ENCODE results near the gene MRTFB. TPM values are rescaled to one million over a fixed set of nuclear protein-coding genes. Genes with fewer than 3 reads are reported as not detected.

MRTFB gene
- total RNA-seq, 4 donors from 2014 or later, result 43.6 to 197 (median 65.5) TPM

- WGBS, result 60% methylated on average over 2 of the region's 2 CpGs
These were observed 6.8 kb downstream of the MRTFB start for GRCh38 chr16:14077918-14078317.

GRCh38 chr16:14086477-14086876 lies 15.4 kb downstream of the MRTFB start:
- no peak overlapping the region for H3K27ac ChIP-seq
- H3K4me3 ChIP-seq, result no peak overlapping the region
- H3K4me1 ChIP-seq, result peaks cover 43% of the 10 kb centered on the region
- no peaks in the 10 kb centered on the region for H3K27me3 ChIP-seq
- 35% methylated on average over 1 of the region's 1 CpG for WGBS
- DNase-seq (ENCODE audit: low spot score in 2 of 2), result no peak
- peaks cover 3% of the 10 kb centered on the region for H3K36me3 ChIP-seq
- TF ChIP-seq EP300 (IDR thresholded peaks at IDR 0.05), result no peak
- TF ChIP-seq POLR2A (IDR thresholded peaks at IDR 0.05), result no peak
- TF ChIP-seq POLR2AphosphoS5 (IDR thresholded peaks at IDR 0.05), result no peak
- TF ChIP-seq, protein P1, sequence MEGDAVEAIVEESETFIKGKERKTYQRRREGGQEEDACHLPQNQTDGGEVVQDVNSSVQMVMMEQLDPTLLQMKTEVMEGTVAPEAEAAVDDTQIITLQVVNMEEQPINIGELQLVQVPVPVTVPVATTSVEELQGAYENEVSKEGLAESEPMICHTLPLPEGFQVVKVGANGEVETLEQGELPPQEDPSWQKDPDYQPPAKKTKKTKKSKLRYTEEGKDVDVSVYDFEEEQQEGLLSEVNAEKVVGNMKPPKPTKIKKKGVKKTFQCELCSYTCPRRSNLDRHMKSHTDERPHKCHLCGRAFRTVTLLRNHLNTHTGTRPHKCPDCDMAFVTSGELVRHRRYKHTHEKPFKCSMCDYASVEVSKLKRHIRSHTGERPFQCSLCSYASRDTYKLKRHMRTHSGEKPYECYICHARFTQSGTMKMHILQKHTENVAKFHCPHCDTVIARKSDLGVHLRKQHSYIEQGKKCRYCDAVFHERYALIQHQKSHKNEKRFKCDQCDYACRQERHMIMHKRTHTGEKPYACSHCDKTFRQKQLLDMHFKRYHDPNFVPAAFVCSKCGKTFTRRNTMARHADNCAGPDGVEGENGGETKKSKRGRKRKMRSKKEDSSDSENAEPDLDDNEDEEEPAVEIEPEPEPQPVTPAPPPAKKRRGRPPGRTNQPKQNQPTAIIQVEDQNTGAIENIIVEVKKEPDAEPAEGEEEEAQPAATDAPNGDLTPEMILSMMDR (IDR thresholded peaks at IDR 0.05), result no peak
- H3K9me3 ChIP-seq, result no peaks in the 10 kb centered on the region

More at GRCh38 chr16:14077918-14078317, 6.8 kb downstream of the MRTFB start:
- H3K9me3 ChIP-seq, result no peaks in the 10 kb centered on the region
- H3K4me3 ChIP-seq, result no peak overlapping the region
- no peaks in the 10 kb centered on the region for H3K27me3 ChIP-seq
- peaks cover 22% of the 10 kb centered on the region for H3K4me1 ChIP-seq
- peaks cover 18% of the 10 kb centered on the region for H3K36me3 ChIP-seq
- H3K27ac ChIP-seq, result no peak overlapping the region
- no peak for DNase-seq (ENCODE audit: low spot score in 2 of 2)
- TF ChIP-seq POLR2A (IDR thresholded peaks at IDR 0.05) (no peak), POLR2AphosphoS5 (IDR thresholded peaks at IDR 0.05) (no peak), EP300 (IDR thresholded peaks at IDR 0.05) (no peak)
- TF ChIP-seq, protein P1 (IDR thresholded peaks at IDR 0.05), result no peak

GRCh38 chr16:14087181-14087580 lies 16.1 kb downstream of the MRTFB start:
- TF ChIP-seq EP300 (IDR thresholded peaks at IDR 0.05) (no peak), POLR2AphosphoS5 (IDR thresholded peaks at IDR 0.05) (no peak), POLR2A (IDR thresholded peaks at IDR 0.05) (no peak)
- TF ChIP-seq, protein P1 (IDR thresholded peaks at IDR 0.05), result no peak
- H3K9me3 ChIP-seq, result no peaks in the 10 kb centered on the region
- no peak overlapping the region for H3K4me3 ChIP-seq
- peaks cover 44% of the 10 kb centered on the region for H3K4me1 ChIP-seq
- no peak overlapping the region for H3K27ac ChIP-seq
- WGBS, result 100% methylated on average over 1 of the region's 1 CpG
- no peaks in the 10 kb centered on the region for H3K27me3 ChIP-seq
- DNase-seq (ENCODE audit: low spot score in 2 of 2), result no peak
- H3K36me3 ChIP-seq, result no peaks in the 10 kb centered on the region

GRCh38 chr16:14087590-14088154 lies 16.6 kb downstream of the MRTFB start:
- WGBS, result 74% methylated on average over 3 of the region's 3 CpGs
- H3K4me3 ChIP-seq, result no peak overlapping the region

GRCh38 chr16:14088155-14088753 lies 17.1 kb downstream of the MRTFB start:
- H3K27me3 ChIP-seq, result no peaks in the 10 kb centered on the region
- WGBS, result 31% methylated on average over 6 of the region's 6 CpGs
- no peak for DNase-seq (ENCODE audit: low spot score in 2 of 2)
- TF ChIP-seq POLR2AphosphoS5 (IDR thresholded peaks at IDR 0.05) (no peak), EP300 (IDR thresholded peaks at IDR 0.05) (no peak), POLR2A (IDR thresholded peaks at IDR 0.05) (no peak)
- TF ChIP-seq, protein P1 (IDR thresholded peaks at IDR 0.05), result no peak
- no peaks in the 10 kb centered on the region for H3K36me3 ChIP-seq
- peak overlapping the region; percentile 12 for H3K4me3 ChIP-seq
- H3K27ac ChIP-seq, result peak overlapping the region; percentile 64
- H3K4me1 ChIP-seq, result peaks cover 55% of the 10 kb centered on the region
- H3K9me3 ChIP-seq, result no peaks in the 10 kb centered on the region

More at GRCh38 chr16:14087590-14088154, 16.6 kb downstream of the MRTFB start:
- no peaks in the 10 kb centered on the region for H3K27me3 ChIP-seq
- no peak for DNase-seq (ENCODE audit: low spot score in 2 of 2)
- TF ChIP-seq POLR2AphosphoS5 (IDR thresholded peaks at IDR 0.05) (no peak), POLR2A (IDR thresholded peaks at IDR 0.05) (no peak)
- TF ChIP-seq, protein P1 (IDR thresholded peaks at IDR 0.05), result no peak
- peak overlapping the region; percentile 64 for H3K27ac ChIP-seq
- H3K4me1 ChIP-seq, result peaks cover 49% of the 10 kb centered on the region
- H3K36me3 ChIP-seq, result no peaks in the 10 kb centered on the region
- H3K9me3 ChIP-seq, result no peaks in the 10 kb centered on the region

All from suprapubic skin (tissue), 4 donors.